ENCODE data around the gene TIMM22.

The TIMM22 gene

GRCh38 chr17:1012823-1013728 lies 16.1 kb downstream of the TIMM22 start:
- no peak overlapping the region for H3K9ac ChIP-seq (ENCODE audit: insufficient read length)
- no peak for DNase-seq (ENCODE audit: low read depth, low spot score)
- H3K36me3 ChIP-seq (ENCODE audit: insufficient read depth, low read length), result no peaks in the 10 kb centered on the region
- no peak overlapping the region for H3K27ac ChIP-seq
- H3K9me3 ChIP-seq (ENCODE audit: low read depth, low read length), result no peaks in the 10 kb centered on the region
- no peak overlapping the region for H3K4me3 ChIP-seq
- TF ChIP-seq EZH2 (IDR thresholded peaks at IDR 0.05), result no peak
- no peak for TF ChIP-seq FOXP2 (optimal IDR thresholded peaks at IDR 0.05; ENCODE audit: control extremely low read depth, extremely low read length, insufficient read depth)
- no peak for TF ChIP-seq POLR2AphosphoS5 (IDR thresholded peaks at IDR 0.05; ENCODE audit: borderline replicate concordance, low read depth, low read length)

DNA sequence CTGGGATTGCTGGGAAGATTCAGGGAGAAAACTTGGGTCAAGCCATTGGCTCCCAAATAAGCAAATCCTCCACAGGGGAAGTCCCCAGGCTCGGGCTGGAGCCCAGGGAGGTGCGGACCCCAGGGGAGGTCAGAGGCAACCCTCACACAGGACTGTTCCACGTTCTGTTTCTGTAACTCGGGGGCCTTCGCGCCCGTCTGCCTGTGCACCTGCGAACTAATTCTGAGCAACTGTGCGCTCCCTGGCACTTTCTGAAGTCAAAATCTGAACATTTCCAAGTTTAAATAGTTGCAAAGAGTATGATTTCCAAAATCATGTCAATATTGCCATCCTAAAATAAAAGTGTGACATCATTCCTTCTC lies 16.8 kb downstream of the TIMM22 start:
- H3K4me3 ChIP-seq, result no peak overlapping the region
- no peak overlapping the region for H3K27ac ChIP-seq
- no peaks in the 10 kb centered on the region for H3K9me3 ChIP-seq (ENCODE audit: low read depth, low read length)
- no peak overlapping the region for H3K9ac ChIP-seq (ENCODE audit: insufficient read length)
- H3K36me3 ChIP-seq (ENCODE audit: insufficient read depth, low read length), result no peaks in the 10 kb centered on the region
- TF ChIP-seq POLR2AphosphoS5 (IDR thresholded peaks at IDR 0.05; ENCODE audit: borderline replicate concordance, low read depth, low read length) (no peak), EZH2 (IDR thresholded peaks at IDR 0.05) (no peak), FOXP2 (optimal IDR thresholded peaks at IDR 0.05; ENCODE audit: control extremely low read depth, extremely low read length, insufficient read depth) (no peak)
- no peak for DNase-seq (ENCODE audit: low read depth, low spot score)

- H3K36me3 ChIP-seq (ENCODE audit: insufficient read depth, low read length), result no peaks in the 10 kb centered on the region
- H3K4me3 ChIP-seq, result no peak overlapping the region
These were observed 21.6 kb downstream of the TIMM22 start for GRCh38 chr17:1018547-1018946.

GRCh38 chr17:1019451-1019850 lies 22.5 kb downstream of the TIMM22 start:
- no peak for DNase-seq (ENCODE audit: low read depth, low spot score)
- no peaks in the 10 kb centered on the region for H3K36me3 ChIP-seq (ENCODE audit: insufficient read depth, low read length)
- no peak overlapping the region for H3K9ac ChIP-seq (ENCODE audit: insufficient read length)
- H3K9me3 ChIP-seq (ENCODE audit: low read depth, low read length), result no peaks in the 10 kb centered on the region
- no peak overlapping the region for H3K4me3 ChIP-seq
- H3K27ac ChIP-seq, result no peak overlapping the region
- no peak for TF ChIP-seq POLR2AphosphoS5 (IDR thresholded peaks at IDR 0.05; ENCODE audit: borderline replicate concordance, low read depth, low read length)
- no peak for TF ChIP-seq EZH2 (IDR thresholded peaks at IDR 0.05)
- no peak for TF ChIP-seq FOXP2 (optimal IDR thresholded peaks at IDR 0.05; ENCODE audit: control extremely low read depth, extremely low read length, insufficient read depth)

More at GRCh38 chr17:1018547-1018946, 21.6 kb downstream of the TIMM22 start:
- H3K9me3 ChIP-seq (ENCODE audit: low read depth, low read length), result no peaks in the 10 kb centered on the region
- no peak for TF ChIP-seq FOXP2 (optimal IDR thresholded peaks at IDR 0.05; ENCODE audit: control extremely low read depth, extremely low read length, insufficient read depth)
- no peak for TF ChIP-seq EZH2 (IDR thresholded peaks at IDR 0.05)
- TF ChIP-seq POLR2AphosphoS5 (IDR thresholded peaks at IDR 0.05; ENCODE audit: borderline replicate concordance, low read depth, low read length), result no peak
- DNase-seq (ENCODE audit: low read depth, low spot score), result no peak
- no peak overlapping the region for H3K9ac ChIP-seq (ENCODE audit: insufficient read length)
- no peak overlapping the region for H3K27ac ChIP-seq

- Histone ChIP-seq H3K27ac (no peak overlapping the region), H3K4me3 (no peak overlapping the region), H3K36me3 (ENCODE audit: insufficient read depth, low read length) (no peaks in the 10 kb centered on the region), H3K9ac (ENCODE audit: insufficient read length) (no peak overlapping the region), H3K9me3 (ENCODE audit: low read depth, low read length) (no peaks in the 10 kb centered on the region)
- no peak for DNase-seq (ENCODE audit: low read depth, low spot score)
- no peak for TF ChIP-seq POLR2AphosphoS5 (IDR thresholded peaks at IDR 0.05; ENCODE audit: borderline replicate concordance, low read depth, low read length)
- no peak for TF ChIP-seq EZH2 (IDR thresholded peaks at IDR 0.05)
- no peak for TF ChIP-seq FOXP2 (optimal IDR thresholded peaks at IDR 0.05; ENCODE audit: control extremely low read depth, extremely low read length, insufficient read depth)
These were observed 24.2 kb downstream of the TIMM22 start for GRCh38 chr17:1021147-1021546.

DNA sequence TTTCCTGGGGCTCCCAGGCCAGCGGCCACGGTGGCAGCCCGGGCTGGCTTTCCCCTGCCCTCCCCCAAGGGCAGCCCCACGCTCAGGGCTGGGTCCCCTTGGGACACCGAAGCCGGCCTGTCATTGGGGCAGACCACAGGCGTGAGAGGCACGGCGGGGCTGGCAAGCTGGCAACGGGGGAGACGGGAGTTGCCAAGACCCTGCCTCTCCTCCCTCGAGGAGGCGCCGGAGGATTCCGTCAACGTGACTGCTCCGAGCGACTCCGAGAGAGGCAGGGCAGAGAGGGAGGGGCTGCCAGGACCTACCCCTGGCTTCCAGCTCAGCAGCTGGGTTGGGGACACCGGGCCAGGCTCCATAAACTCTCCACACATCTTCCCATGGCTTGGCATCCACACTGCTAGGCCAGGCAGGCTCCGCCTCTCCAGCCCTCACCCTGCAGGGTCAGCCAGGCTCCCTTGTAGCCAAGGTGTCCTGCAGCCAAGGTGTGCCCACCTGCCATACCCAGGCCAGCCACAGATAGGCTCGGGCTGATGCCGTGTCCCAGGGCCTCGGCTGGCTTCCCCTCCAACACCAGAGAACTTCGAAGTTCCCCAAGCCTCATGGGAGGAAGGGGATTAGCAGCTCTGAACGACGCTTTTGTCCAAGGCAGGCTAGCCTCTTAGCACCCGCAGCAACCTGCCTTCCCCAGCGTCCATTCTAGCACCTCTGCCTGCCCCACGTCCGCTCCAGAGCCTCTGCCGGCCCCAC lies 25.5 kb downstream of the TIMM22 start:
- H3K27ac ChIP-seq, result no peak overlapping the region
- H3K36me3 ChIP-seq (ENCODE audit: insufficient read depth, low read length), result no peaks in the 10 kb centered on the region
- H3K4me3 ChIP-seq, result no peak overlapping the region
- no peak overlapping the region for H3K9ac ChIP-seq (ENCODE audit: insufficient read length)
- no peaks in the 10 kb centered on the region for H3K9me3 ChIP-seq (ENCODE audit: low read depth, low read length)
- TF ChIP-seq FOXP2 (optimal IDR thresholded peaks at IDR 0.05; ENCODE audit: control extremely low read depth, extremely low read length, insufficient read depth) (no peak), POLR2AphosphoS5 (IDR thresholded peaks at IDR 0.05; ENCODE audit: borderline replicate concordance, low read depth, low read length) (no peak), EZH2 (IDR thresholded peaks at IDR 0.05) (no peak)
- no peak for DNase-seq (ENCODE audit: low read depth, low spot score)

GRCh38 chr17:1024076-1024475 lies 27.1 kb downstream of the TIMM22 start:
- H3K27ac ChIP-seq, result no peak overlapping the region
- no peak overlapping the region for H3K9ac ChIP-seq (ENCODE audit: insufficient read length)
- no peaks in the 10 kb centered on the region for H3K36me3 ChIP-seq (ENCODE audit: insufficient read depth, low read length)
- no peak overlapping the region for H3K4me3 ChIP-seq
- H3K9me3 ChIP-seq (ENCODE audit: low read depth, low read length), result no peaks in the 10 kb centered on the region
- DNase-seq (ENCODE audit: low read depth, low spot score), result no peak
- TF ChIP-seq FOXP2 (optimal IDR thresholded peaks at IDR 0.05; ENCODE audit: control extremely low read depth, extremely low read length, insufficient read depth), result no peak
- TF ChIP-seq POLR2AphosphoS5 (IDR thresholded peaks at IDR 0.05; ENCODE audit: borderline replicate concordance, low read depth, low read length), result no peak
- TF ChIP-seq EZH2 (IDR thresholded peaks at IDR 0.05), result no peak
